Activated T-cell treated with anti-CD3 and anti-CD28 coated beads, Interleukin-2, amount 50 U/mL, for 48 hours (primary cell): ENCODE measurements around the gene GRK3.

Source experiments
- DNase-seq, 2 experiments: peaks; one replicate each; pipeline ENCODE4 v3.0.0-alpha.2; 2020

GRK3 gene

GRCh38 chr22:25765801-25766200 lies 201.3 kb downstream of the GRK3 start:
- DNase-seq, result no peak

- no peak for DNase-seq
Measured at GRCh38 chr22:25766418-25766817, 201.9 kb downstream of the GRK3 start.

GRCh38 chr22:25770333-25770732 lies 205.9 kb downstream of the GRK3 start:
- no peak for DNase-seq

GRCh38 chr22:25772288-25772687 lies 207.8 kb downstream of the GRK3 start:
- DNase-seq, result no peak

GRCh38 chr22:25774575-25775026 lies 210.1 kb downstream of the GRK3 start:
- peak in 1 of 2 experiments; percentile 38 for DNase-seq

- no peak for DNase-seq
Measured at GRCh38 chr22:25775531-25775930, 211.1 kb downstream of the GRK3 start.

- no peak for DNase-seq
Measured at GRCh38 chr22:25777411-25777810, 212.9 kb downstream of the GRK3 start.

- DNase-seq, result no peak
Measured at GRCh38 chr22:25777870-25778269, 213.4 kb downstream of the GRK3 start.
